NCI-H2107 treated with DMSO at 0.1 percent for 48 hours (cell line): ENCODE results near the gene PVRIG.
"Not testable (repeated sequence)": the region's sequence is repeated elsewhere in the genome, so short reads cannot be mapped to it uniquely, and the experiment has no call there.

Experiments
- DNase-seq: peaks from one replicate; lab custom pipeline; 2025; ENCODE audit not compliant: unreplicated experiment; lab: John Stamatoyannopoulos, UW

Gene PVRIG

DNA sequence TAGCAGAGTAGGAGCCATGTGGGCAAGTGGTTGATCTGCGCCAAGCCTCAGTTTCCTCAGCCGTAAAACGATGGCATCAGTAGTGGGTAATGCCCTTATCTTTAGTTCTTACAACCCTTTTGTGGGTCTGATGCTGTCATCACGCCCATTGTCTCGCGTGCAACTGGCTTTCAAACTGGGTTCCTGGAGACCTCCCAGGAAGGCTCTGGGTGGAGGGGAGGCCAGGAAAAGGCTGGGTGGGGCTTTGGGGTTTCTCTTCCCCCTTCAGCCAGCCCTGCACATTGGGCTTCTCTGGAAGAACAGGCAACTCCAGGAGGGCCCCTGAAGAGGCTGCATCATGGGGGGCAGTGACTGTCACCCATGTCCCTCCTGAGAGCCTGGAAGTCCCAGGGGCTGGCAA lies 5.1 kb downstream of the PVRIG start:
- not testable (repeated sequence) for DNase-seq

DNA sequence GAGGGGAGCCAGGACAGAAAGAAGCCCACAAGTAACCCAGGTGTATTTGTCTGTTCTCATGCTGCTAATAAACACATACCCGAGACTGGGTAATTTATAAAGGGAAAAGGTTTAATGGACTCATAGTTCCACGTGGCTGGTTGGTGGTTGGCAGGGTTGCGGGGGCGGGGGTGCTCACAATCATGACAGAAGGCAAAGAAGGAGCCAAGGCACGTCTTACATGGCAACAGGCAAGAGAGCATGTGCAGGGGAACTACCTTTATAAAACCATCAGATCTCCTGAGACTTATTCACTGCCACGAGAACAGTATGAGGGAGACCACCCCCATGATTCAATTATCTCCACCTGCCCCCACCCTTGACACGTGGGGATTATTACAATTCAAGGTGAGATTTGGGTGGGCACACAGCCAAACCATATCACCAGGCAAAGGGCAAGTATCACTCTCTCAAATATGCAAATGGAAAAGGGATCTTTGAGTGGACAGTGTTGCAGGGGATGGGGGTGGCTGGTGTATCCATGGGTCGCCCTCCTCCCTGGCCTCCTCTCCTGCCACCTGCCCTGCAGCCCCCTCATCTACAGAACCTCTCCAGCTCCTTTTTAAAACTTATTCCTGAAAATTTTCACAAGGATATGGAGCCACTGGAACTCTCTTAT lies 15.0 kb downstream of the PVRIG start:
- DNase-seq: not testable (repeated sequence)

DNA sequence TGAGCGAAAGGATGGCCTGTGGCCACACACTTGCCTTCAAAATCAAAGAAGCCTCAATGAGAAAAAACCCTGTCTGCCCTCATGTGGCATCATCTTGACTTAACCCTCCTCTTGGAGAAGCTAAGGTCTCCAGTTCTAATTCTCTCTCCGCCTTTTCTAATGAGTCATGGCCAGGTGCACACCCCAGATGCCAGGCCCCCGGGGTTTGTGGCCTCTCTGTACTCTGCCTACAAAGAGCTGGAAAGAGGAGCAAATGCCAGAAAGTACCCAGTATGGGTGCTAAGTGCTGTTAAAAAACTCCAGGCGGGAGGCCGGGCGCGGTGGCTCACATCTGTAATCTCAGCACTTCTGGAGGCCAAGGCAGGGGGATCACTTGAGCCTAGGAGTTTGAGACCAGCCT lies 20.2 kb downstream of the PVRIG start:
- not testable (repeated sequence) for DNase-seq

DNA sequence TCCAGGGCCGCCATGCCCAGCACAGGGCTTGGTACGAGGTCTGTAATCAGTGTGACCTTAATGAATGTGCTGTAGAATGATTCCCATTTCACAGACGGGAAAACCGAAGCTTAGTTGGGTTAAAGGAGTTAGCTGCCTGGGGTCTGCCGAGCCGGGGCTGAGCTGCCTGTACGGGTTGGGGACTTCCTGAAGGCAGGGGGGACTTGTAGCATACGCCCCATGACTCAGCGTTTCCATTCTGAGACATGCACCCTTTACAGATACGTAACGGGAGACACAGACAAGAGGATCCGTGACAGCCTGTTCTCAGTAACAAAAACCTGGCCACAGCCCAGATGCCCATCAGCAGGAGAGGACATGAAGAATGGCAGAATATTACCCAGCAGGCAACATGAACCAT lies 23.6 kb downstream of the PVRIG start:
- not testable (repeated sequence) for DNase-seq

DNA sequence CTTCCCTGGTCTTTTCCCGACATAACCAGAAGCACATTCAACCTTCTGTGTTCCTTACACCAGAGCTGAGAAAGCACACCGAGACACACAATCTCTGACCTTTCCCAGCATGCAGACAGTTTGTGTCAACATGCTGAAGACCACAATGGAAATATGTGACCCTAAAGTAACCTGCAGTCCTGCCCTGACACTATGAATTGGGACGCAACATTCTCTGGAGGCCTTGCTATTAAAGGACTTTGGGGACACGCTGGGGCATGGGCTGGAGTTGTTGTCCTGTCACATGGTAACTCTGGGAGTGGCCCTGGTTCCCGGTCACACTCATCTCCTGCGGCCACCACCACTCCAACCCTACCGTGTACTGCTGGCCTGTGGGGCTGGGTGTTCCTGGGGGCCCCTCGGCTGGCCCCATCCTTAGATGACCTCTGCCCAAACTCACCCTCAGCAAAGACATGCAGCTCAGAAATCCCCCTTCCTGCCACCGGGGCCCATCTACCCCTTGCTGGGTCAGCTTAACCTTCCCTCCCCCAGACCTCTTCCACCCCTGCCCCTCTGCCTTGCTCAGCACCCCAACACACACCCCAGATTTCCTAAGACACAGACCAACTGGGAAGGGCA lies 25.3 kb downstream of the PVRIG start:
- DNase-seq: not testable (repeated sequence)

DNA sequence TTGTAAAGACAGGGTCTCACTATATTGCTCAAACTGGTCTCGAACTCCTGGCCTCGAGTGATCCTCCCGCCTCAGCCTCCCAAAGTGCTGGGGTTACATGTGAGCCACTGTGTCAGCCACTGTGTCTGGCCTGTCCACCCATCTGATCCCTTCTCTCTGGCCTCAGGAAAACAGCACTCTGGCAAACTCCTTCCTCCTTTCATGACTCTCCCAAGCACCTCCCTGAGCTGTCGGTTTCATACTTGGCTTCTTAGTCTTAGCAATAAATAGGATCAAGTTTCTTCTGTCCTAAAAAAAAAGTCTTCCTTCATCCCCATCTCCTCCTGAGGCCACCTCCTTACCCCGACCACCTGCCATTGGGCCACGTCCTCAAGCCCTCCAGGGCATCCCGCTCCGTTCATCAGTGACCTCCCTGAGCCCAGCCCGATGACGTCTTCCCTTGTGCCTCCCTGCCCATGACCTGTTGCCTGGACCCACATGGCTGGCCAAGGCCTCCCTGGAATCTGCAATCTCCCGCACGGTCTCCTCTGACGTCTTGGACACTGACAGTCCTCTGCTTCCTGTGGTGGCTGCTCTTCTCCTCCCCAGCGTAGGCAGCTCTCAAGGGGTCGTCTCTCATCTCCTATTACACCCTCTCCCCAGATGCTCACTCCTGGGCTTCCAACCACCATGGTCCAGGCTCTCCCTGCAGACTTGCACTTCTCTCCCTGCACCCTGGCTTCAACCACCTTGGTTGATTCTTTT lies 26.5 kb downstream of the PVRIG start:
- DNase-seq: not testable (repeated sequence)

DNA sequence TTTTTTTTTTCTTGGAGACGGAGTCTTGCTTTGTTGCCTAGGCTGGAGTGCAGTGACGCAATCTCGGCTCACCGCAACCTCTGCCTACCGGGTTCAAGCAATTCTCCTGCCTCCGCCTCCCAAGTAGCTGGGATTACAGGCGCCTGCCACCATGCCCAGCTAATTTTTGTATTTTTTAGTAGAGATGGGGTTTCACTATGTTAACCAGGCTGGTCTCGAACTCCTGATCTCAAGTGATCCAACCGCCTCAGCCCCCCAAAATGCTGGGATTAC lies 27.1 kb downstream of the PVRIG start:
- DNase-seq: not testable (repeated sequence)

DNA sequence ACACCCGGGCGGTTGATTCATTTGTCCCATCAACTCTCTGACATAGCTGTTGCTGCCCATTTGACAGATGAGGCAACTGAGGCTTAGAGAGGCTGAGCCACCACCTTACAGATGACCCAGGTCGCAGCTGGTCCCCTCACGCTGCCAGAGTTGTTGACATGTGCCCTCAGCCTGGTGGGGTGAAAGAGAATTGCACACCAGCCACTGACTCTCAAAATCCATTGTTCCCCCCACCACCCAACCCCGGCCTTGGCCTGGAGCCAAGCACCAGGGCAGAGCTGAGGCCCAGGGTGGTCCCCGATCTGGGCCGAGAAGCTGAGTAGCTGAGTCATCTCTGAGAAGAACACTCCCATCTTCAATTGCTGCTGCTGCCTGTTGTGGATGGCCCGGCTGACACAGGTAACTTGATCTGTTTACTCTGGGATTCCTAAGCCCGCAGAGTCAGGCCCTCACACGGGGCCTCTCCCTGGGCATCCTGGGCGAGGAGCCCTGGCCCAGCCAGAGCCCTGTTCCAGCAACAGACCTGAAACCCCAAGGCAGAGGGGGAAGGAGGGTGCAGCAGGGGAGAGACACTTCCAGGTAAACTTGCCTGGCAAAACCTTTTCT lies 27.5 kb downstream of the PVRIG start:
- peak; percentile 91 for DNase-seq

DNA sequence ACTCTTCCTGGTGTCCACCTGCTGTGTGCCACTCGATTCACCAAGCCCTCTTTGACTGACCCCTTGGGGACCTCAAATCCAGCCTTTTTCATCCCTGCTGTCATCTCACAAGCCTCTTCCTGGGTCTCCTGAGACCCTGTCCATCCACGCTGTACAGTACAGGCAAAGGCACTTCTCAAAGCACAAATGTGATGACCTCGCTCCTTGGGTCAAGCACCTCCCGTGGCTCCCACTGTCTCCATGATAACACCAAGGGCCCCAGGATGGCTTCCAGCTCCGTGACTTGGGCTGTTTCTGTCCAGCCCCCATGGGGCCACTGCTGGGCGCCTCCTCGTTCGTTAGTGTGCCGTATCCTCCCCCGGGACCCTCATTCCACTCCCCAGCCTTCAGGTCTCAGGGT lies 28.7 kb downstream of the PVRIG start:
- no peak for DNase-seq

DNA sequence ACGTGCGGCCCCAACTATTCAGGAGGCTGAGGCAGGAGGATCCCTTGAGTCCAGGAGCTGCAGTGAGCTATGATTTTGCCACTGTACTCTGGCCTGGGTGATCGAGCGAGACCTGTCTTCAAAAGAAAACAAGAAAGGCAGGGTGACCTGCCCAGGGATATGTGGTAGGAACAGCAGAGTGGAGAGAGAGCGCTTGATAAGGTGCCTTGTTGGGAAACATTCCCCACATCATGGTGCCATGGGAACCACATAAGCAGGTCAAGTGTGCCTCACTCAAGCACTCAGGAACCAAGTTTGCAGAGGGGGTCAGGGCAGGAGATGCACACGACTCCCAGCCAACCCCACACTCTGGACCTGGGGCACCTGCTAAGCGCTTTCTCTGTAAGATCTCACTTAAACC lies 37.3 kb downstream of the PVRIG start:
- no peak for DNase-seq

DNA sequence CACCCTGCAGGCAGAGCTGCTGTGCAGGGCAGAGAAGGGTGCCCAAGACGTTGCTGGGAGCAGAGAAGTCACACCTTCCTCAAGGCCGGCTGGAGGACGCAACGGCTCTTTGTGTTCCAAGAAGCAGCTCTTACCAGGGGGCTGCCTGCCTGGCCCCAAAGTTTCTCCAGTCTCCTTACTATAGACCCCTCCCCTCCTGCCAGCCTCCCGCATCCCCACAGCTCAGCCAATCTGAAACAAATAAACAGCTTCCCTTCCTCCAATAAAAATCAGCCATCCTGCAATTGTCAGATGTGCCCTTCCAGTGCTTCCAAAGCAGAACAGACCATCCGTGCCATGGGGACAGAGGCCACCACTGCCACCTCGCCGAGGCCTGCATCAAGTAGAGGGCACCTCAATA lies 40.2 kb downstream of the PVRIG start:
- DNase-seq: not testable (repeated sequence)

DNA sequence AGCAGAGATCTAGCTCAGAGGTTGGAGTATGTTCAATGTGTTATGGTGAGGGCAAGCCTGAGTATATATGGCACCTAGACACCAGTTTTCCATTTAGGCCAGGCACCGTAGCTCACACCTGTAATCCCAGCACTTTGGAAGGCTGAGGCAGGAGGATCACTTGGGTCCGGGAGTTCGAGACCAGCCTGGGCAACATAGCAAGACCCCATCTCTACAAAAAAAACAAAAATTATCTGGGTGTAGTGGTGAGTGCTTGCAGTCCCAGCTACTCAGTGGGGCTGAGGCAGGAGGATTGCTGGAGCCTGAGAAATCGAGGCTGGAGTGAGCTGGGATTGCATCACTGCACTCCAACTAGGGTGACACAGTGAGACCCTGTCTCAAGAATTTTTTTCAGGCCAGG lies 43.1 kb downstream of the PVRIG start:
- DNase-seq: not testable (repeated sequence)

DNA sequence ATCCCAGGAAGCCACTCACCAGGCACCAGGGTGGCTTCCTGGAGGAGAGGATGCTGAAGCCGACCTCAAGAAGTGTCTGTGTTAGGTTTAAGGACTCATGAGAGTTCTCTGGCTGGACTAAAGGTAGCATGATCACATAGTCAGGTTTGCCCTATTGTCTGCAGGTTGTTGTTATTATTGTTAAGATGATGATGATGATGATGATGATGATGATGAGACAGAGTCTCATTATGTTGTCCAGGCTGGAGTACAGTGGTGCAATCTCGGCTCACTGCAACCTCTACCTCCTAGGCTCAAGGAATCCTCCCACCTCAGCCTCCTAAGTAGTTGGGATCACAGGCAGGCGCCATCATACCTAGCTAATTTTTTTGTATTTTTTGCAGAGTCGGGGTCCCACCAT lies 44.5 kb downstream of the PVRIG start:
- DNase-seq: not testable (repeated sequence)

DNA sequence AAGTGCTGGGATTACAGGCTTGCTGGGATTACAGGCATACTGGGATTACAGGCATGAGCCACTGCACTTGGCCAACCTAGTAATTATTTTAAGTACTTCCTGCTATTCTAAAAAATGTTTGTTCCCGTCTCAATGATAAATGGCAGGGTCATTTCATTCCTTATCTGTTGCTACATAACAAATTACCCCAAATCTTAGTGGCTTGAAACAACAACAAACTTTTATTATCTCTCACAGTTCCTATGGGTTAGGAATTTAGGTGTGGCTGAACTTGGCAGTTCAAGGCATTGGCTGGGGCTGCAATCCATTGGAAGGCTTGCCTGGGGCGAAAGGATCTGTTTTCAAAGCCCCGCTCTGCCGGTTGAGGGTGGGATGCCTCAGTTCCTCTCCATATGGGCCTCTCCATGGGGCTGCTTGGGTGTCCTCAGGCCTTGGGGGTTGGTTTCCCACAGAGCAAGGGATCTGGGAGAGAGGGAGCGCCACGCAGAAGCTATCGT lies 45.0 kb downstream of the PVRIG start:
- not testable (repeated sequence) for DNase-seq

DNA sequence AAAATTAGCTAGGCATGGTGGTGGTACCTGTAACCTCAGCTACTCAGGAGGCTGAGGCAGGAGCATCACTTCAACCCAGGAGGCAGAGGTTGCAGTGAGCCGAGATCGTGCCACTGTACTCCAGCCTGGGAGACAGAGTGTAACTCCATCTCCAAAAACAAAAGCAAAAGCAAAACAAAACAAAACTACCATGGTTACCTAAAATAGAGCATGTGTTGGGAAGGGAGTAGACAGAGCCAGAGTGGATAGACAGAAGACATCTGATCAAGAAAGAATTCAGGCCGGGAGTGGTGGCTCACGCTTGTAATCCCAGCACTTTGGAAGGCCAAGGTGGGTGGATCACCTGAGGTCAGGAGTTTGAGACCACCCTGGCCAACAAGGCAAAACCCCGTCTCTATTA lies 46.1 kb downstream of the PVRIG start:
- not testable (repeated sequence) for DNase-seq

DNA sequence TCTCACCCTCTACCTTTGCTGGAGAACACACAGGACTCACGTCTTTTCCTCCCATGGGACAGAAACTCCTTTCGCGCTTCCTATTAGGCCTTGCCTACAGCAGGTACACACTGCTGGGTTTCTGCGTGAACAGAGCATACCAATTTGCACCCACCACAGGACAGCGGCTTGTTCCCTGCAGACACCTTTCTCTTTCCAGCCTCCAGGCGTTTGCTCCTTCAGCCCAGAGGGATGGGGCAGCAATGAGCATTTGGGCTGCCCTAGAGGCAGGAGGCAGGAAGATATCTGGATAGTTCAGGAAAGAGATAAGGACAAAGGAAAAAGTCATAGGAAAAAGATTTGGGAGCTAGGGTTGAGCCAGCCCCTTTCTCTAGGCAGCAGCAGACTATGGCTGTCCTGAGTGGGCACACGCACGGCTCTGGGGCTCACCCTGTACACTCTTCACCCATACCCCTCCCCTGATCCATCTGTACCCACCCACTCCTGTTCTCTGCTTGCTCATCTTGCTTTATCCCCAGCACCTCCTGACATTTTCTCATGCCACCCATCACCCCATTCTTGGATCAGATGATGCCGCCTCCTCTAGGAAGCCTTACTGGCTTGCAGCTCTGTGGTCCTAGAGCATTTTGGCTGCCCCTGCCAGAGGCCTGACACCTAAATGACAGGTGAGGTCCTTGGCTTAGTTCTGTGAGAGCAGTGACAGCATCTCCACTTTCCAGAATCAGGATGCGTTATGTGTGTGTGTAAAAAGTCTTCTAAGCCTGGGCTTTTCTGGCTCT lies 47.0 kb downstream of the PVRIG start:
- peak; percentile 13 for DNase-seq

DNA sequence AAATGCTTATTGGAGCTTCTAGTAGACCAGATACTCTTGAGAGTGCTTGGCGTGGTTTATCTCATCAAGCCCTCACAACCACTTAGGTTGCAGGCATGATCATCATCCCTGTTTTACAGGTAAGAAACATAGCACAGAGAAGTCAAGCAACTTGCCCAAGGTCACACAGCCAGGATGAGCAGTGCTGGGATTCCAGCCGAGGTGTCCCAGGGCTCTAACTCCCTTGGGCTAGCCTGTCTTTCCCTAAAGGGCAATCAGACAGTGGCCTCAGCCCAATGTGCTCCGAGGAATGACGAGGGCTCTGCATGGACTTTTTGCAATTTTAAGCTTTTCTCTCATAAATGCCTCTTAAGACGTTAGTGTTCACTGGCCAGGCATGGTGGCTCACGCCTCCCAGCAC lies 47.9 kb downstream of the PVRIG start:
- no peak for DNase-seq

DNA sequence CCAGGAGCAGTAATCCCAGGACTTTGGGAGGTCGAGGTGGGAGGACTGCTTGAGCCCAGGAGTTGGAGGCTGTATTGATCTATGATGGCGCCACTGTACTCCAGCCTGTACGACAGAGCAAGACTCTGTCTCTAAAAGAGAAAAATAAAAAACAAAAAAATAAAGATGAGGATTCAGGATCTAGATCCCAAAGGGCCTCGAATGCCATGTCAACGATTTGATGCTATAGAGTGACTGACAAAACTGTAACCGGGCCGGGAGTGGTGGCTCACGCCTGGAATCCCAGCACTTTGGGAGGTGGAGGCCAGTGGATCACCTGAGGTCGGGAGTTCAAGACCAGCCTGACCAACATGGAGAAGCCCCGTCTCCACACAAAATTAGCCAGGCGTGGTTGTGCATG lies 49.1 kb downstream of the PVRIG start:
- DNase-seq: not testable (repeated sequence)

DNA sequence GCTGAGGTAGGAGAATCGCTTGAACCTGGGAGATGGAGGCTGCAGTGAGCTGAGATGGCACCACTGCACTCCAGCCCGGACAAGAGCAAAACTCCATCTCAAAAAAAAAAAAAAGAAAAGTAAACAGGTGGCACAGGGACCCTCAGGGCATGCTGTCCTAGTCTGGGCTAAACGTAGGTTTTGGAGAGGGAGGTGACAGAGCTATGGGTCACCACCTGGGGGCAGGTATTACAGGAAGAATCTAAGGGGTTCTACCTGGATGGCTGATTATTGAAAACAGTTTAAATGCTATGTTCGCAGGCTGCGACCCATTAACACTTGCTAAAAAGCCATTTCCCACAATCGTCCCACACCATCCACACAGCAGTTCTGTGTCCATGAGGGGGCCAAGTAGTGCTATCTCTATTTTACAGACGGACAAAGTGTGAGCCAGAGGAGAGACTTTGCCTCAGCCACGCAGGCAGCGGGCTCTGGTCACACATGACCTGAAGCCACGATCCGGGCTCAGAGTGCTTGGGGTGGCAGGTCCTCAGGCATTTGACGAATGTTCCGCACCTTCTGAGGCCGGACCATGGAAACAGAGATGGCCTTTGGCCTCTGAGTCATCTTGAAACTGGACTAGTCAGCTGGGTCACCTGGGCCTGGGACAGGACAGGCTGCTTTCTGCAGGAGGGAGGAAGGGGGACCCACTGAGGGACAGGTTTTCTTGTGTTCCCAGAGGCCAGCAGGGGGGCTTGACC lies 49.7 kb downstream of the PVRIG start:
- not testable (repeated sequence) for DNase-seq
